HL-60 (cell line): Measurements from ENCODE around the gene RFTN1.

Experiments
- DNase-seq, 2 experiments: peaks; one replicate each; pipeline ENCODE4 v3.0.0-alpha.2; 2010 to 2020; ENCODE audit warnings: low read depth in 1 of 2, low spot score in 1 of 2
- H3K27ac ChIP-seq: fragments of 250-450 bp; sonication (Bioruptor Pico); replicated peaks from 2 replicates; pipeline ENCODE4 v1.5.1; 2020; ENCODE audit warnings: mild to moderate bottlenecking, moderate library complexity
- H3K27me3 ChIP-seq: fragments of 250-450 bp; sonication (Bioruptor Pico); 2 replicates; pipeline ENCODE4 v1.5.1; 2021; ENCODE audit warnings: mild to moderate bottlenecking, moderate library complexity; ENCODE audit not compliant: insufficient read depth, poor library complexity, severe bottlenecking
- H3K4me3 ChIP-seq: replicated peaks from 2 replicates; pipeline ENCODE4 v1.5.1; 2011; ENCODE audit warnings: mild to moderate bottlenecking, control low read depth, low read length; ENCODE audit not compliant: insufficient read depth
- CTCF ChIP-seq: IDR thresholded peaks from one replicate; pipeline ENCODE4 v1.5.1; 2011; ENCODE audit warnings: low read length, control low read depth, inconsistent platforms; ENCODE audit not compliant: insufficient read depth
- GABPA ChIP-seq: IDR thresholded peaks from 2 replicates; pipeline ENCODE4 v1.6.1; 2012; ENCODE audit warnings: low read depth
- POLR2AphosphoS5 ChIP-seq: IDR thresholded peaks from 2 replicates; pipeline ENCODE4 v1.6.1; 2012; ENCODE audit warnings: low read depth
- REST ChIP-seq: IDR thresholded peaks from 2 replicates; pipeline ENCODE4 v1.6.1; 2012; ENCODE audit warnings: low read depth; ENCODE audit not compliant: insufficient replicate concordance
- SPI1 ChIP-seq: IDR thresholded peaks from 2 replicates; pipeline ENCODE4 v1.6.1; 2012; ENCODE audit warnings: low read depth, mild to moderate bottlenecking, borderline replicate concordance

RFTN1 gene

GRCh38 chr3:16355828-16356227, 157.7 kb downstream of the RFTN1 start:
- Histone ChIP-seq H3K27me3 (no peaks in the 10 kb centered on the region), H3K27ac (no peak overlapping the region), H3K4me3 (no peak overlapping the region)
- no peak for DNase-seq
- no peak for TF ChIP-seq POLR2AphosphoS5
- no peak for TF ChIP-seq SPI1
- TF ChIP-seq GABPA, result no peak
- TF ChIP-seq REST, result no peak
- TF ChIP-seq CTCF, result no peak

GRCh38 chr3:16354291-16354690, 159.2 kb downstream of the RFTN1 start:
- H3K27me3 ChIP-seq, result no peaks in the 10 kb centered on the region
- H3K4me3 ChIP-seq, result no peak overlapping the region
- DNase-seq, result no peak
- H3K27ac ChIP-seq, result no peak overlapping the region
- TF ChIP-seq GABPA, result no peak
- TF ChIP-seq CTCF, result no peak
- TF ChIP-seq POLR2AphosphoS5, result no peak
- no peak for TF ChIP-seq SPI1
- TF ChIP-seq REST, result no peak

- Histone ChIP-seq H3K27ac (no peak overlapping the region), H3K27me3 (no peaks in the 10 kb centered on the region), H3K4me3 (no peak overlapping the region)
- DNase-seq, result no peak
- no peak for TF ChIP-seq REST
- TF ChIP-seq GABPA, result no peak
- no peak for TF ChIP-seq SPI1
- no peak for TF ChIP-seq POLR2AphosphoS5
- no peak for TF ChIP-seq CTCF
Measured at GRCh38 chr3:16352428-16352827, 161.1 kb downstream of the RFTN1 start.
